Ureter (tissue), 1 donor: ENCODE measurements around the gene RWDD3. TPM values are rescaled to one million over a fixed set of nuclear protein-coding genes. Genes with fewer than 3 reads are reported as not detected.

Experiments
- DNase-seq: peaks from one replicate; pipeline ENCODE4 v3.0.0-alpha.2; 2020; ENCODE audit warnings: low spot score
- total RNA-seq: library from RNA; stranded (reverse); gene quantifications from one replicate; pipeline ENCODE4 v1.2.4, GENCODE V29; 2023
- donor health status: DM: yes; HTN: yes; CAD: no.

RWDD3 gene
- total RNA-seq, 1 donor from 2014 or later = 19.3 TPM

DNA sequence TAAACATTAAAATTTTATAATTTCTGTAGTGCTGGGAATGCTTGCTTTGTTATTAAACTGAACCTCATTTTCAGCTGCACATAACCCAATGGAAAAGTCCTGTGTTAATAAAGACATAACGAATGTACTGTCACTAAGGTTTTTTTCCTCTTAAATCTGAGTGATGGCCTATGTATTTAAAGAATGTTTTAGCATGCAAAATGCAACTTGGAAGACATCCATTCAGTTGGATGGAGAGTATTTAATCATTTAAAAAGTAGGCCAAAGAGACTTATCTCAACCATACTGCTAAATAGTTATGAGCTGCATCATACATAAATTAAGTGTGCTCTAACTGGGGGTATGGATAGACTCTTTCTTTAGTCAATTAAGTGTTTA is 48.5 kb downstream of the RWDD3 start:
- no peak for DNase-seq

DNA sequence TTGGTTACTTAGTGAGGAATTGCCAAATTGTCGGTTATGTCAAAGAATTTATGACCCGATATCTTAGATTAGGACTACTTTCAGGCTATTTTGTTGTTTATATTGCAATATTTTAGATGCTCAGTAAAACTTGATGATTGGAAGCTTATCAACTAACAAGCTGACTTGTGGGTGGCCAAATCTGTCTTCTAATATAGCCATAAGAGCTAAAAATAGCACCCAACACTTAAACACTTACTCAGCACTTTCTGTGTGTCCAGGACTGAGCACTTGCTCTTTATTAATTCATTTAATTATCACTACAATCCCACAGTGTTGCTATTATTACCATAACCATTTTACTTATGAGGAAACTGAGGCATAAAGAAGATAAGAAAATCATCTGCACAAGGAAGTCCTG is 50.4 kb downstream of the RWDD3 start:
- no peak for DNase-seq

DNA sequence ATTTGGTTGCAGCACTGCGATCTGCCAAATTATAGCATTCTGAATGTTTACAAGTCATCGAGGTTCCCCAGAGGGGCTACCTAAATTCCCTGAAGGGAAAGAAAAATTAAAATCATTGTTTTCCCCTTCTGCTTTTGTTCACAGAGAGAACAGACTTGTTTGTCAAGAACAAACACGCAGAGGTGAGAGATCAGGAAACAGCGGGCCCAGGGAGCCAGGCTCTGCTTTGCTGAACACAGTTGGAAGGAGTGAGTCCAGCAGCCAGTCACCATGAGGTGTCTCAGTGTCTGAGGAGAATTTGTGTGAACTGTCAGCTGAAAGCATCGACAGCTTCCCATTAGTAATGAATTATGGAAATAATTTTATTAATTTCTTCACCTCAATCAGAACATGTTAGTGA is 52.5 kb downstream of the RWDD3 start:
- no peak for DNase-seq

DNA sequence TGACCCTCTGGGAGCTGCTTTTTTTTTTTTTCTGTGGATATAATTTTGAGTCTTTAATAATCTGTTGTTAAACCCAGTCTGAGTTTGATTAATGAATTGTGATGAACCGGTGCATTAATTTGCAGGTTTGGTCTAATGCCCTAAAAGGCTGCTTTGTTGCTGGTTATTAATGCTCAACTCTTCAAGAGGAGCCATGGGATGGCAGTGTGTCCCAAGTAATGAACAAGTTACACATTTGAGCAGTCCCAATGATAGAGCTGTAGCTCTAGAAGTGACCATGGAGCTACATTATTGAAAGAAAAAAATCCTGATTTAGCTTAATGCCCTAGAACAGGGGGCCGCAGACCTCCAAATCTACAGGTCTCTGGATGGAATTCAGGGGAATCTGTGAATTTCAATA is 53.1 kb downstream of the RWDD3 start:
- no peak for DNase-seq

DNA sequence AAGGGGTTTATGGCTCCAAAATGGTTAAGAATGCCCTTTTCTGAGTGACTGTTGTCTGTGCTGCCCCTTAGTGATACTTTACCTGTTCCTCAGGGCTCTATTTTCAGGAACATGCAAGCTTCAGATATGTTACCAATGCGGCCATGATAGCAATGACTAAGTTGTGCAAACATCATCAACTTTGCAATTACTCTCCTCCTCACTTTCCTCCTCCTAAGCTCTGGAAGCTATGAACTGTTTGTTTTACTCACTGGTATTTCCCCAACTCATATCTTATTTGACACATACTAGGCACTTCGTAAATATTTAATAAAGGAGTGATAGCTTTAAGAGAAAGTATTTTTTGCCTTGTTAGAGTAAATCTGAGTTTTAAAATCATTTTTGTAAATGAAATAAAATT is 53.8 kb downstream of the RWDD3 start:
- no peak for DNase-seq

Other genes starting within 250 kb of the RWDD3 start
- 12.6 TPM for gene ALG14, start 161.3 kb upstream of the RWDD3 start, total RNA-seq
- gene TLCD4, start 116.9 kb upstream of the RWDD3 start, total RNA-seq = 18.2 TPM